Heart left ventricle (tissue), 16 donors: Measurements from ENCODE around the gene POLD1. TPM values are rescaled to one million over a fixed set of nuclear protein-coding genes. Genes with fewer than 3 reads are reported as not detected.
"Not testable (repeated sequence)": the region's sequence is repeated elsewhere in the genome, so short reads cannot be mapped to it uniquely, and the experiment has no call there.

Experiments
- ATAC-seq, 4 donors: fragments of 200-7000 bp; cut with Tn5 transposase; one replicate each; pipeline ENCODE4 v1.9.1; 2020 to 2022; ENCODE audit warnings: moderate library complexity in 4 of 4, mild to moderate bottlenecking in 3 of 4, moderate number of reproducible peaks in 1 of 4
- DNase-seq, 5 donors: peaks; one replicate each; pipeline ENCODE4 v3.0.0-alpha.2; 2020
- H3K27ac ChIP-seq, 12 donors: fragments of 200-600 bp; sonication (generic) in 4 of 12; one replicate each; pipeline versions ENCODE4 v1.5.0 to v1.8.0; 2016 to 2022; ENCODE audit warnings: mild to moderate bottlenecking in 2 of 12
- H3K27me3 ChIP-seq, 9 donors: fragments of 200-600 bp; sonication (generic) in 2 of 9; one replicate each; pipeline versions ENCODE4 v1.5.1 to v1.8.0; 2016 to 2022; ENCODE audit warnings: mild to moderate bottlenecking in 3 of 9
- H3K36me3 ChIP-seq, 9 donors: fragments of 200-600 bp; sonication (generic) in 2 of 9; one replicate each; pipeline versions ENCODE4 v1.5.0 to v1.8.0; 2018 to 2022; ENCODE audit warnings: mild to moderate bottlenecking in 2 of 9
- H3K4me1 ChIP-seq, 12 donors: fragments of 200-600 bp; sonication (generic) in 4 of 12; one replicate each; pipeline versions ENCODE4 v1.5.0 to v1.8.0; 2016 to 2022; ENCODE audit warnings: mild to moderate bottlenecking in 3 of 12
- H3K4me3 ChIP-seq, 12 donors: fragments of 200-600 bp; sonication (generic) in 4 of 12; one replicate each; pipeline versions ENCODE4 v1.5.0 to v1.8.0; 2017 to 2022; ENCODE audit warnings: mild to moderate bottlenecking in 9 of 12, moderate library complexity in 4 of 12
- H3K9me3 ChIP-seq, 12 donors: fragments of 200-600 bp; sonication (generic) in 4 of 12; one replicate each; pipeline versions ENCODE4 v1.5.0 to v1.8.0; 2016 to 2022; ENCODE audit warnings: mild to moderate bottlenecking in 1 of 12
- CTCF ChIP-seq, 12 donors: fragments of 200-600 bp; sonication (generic) in 4 of 12; IDR thresholded peaks; one replicate each; pipeline versions ENCODE4 v1.5.0 to v1.8.0; 2018 to 2022; ENCODE audit warnings: antibody characterized with exemption in 12 of 12, mild to moderate bottlenecking in 5 of 12
- POLR2A ChIP-seq, 2 donors: fragments of 450-650 bp; IDR thresholded peaks; one replicate each; pipeline ENCODE4 v1.6.1; 2017; ENCODE audit warnings: antibody characterized with exemption in 2 of 2, mild to moderate bottlenecking in 2 of 2, moderate library complexity in 2 of 2
- WGBS, 4 donors: extraction: QIAGEN DNeasy Blood & Tissue Kit in 2 of 4; methylation state at CpG; one replicate each; pipeline versions ENCODE4 v1.1.5 to v1.1.7; 2013 to 2018; 5-methylcytosine and 5-hydroxymethylcytosine counted together
- intact Hi-C, 10 donors: fragments of 100-400 bp; cut with DNase I; formaldehyde crosslinking; loops; one replicate each; pipeline versions ENCODE4 v1.11.1 to v1.14.2; 2022
- polyA plus RNA-seq, 2 donors: library from polyadenylated mRNA; stranded (reverse); fragments of 200-250 nt; gene quantifications; one replicate each; pipeline ENCODE4 v1.2.3, GENCODE V29; 2013
- total RNA-seq, 9 donors: library from RNA; depleted of rRNA in 2 of 9; stranded (reverse); fragments of >200 nt in 2 of 9; fragmentation: NEBNext Ultra II Directional in 3 of 9; extraction: Animal tissue kit (Norgen Biotek cat#: 25700) in 3 of 9; gene quantifications; one replicate each; pipeline versions ENCODE4 v1.1.0 to v1.2.4, GENCODE V29; 2016 to 2023
- donor health status: ischemic (EF 13 %, LVEDD 7.1; RV severe dilation, severe dysfunction).
- donor health status: healthy with polysubstance abuse.
- donor health status: DM: no; HTN: yes; CAD: no.
- donor health status: DM: no; HTN: no; CAD: no.
- donor health status: ischemic (EF 25% LVEDD 6.9; RV normal size, moderate dysfunction).
- donor health status: ischemic (EF 25% LVEDD 5.7; RV mildly dilated, moderate dysfunction).
- donor health status: healthy.
- donor health status: DM: yes; HTN: yes; CAD: no.
- donor health status: ischemic (EF 35%, LVEDD 5.7; RV mildly dilated, moderate dysfunction).
- donor health status: nonischemic (EF 11% LVEDD 7.7; RV severe dilation, severe dysfunction).
- donor health status: DM: yes; HTN: yes; CAD: no.
- donor health status: PGD.
- donor health status: ischemic (EF 29% LVEDD 5.4; RV normal size, mild dysfunction).
- donor health status: nonischemic (EF 23%, LVEDD 6.1; RV moderate dilation, normal function).

The POLD1 gene
- total and polyA plus RNA-seq, 11 donors: 6.1 to 18.0 (median 9.6) TPM

- no peak for TF ChIP-seq POLR2A (IDR thresholded peaks at IDR 0.05)
- no peak for TF ChIP-seq CTCF (IDR thresholded peaks at IDR 0.05)
- H3K4me3 ChIP-seq: no peak overlapping the region
- ATAC-seq (no peak), DNase-seq (no peak)
- H3K36me3 ChIP-seq: no peaks in the 10 kb centered on the region
- no peaks in the 10 kb centered on the region for H3K9me3 ChIP-seq
- H3K27ac ChIP-seq: no peak overlapping the region
- H3K4me1 ChIP-seq: peaks cover 0 to 18% (median 10%) of the 10 kb centered on the region in 12 donors
- intact Hi-C loops: no loop called here
- H3K27me3 ChIP-seq: peaks cover 0 to 19% (median 11%) of the 10 kb centered on the region in 9 donors
- WGBS, 4 donors: 27 to 42% (median 33%) methylated on average over 9 to 12 of the region's 12 CpGs
Measured at GRCh38 chr19:50434525-50434924, 50.4 kb downstream of the POLD1 start.

GRCh38 chr19:50435221-50435620 is 51.1 kb downstream of the POLD1 start:
- Histone ChIP-seq H3K27ac (no peak overlapping the region), H3K36me3 (no peaks in the 10 kb centered on the region), H3K4me1 (peaks cover 0 to 18% (median 10%) of the 10 kb centered on the region in 12 donors), H3K27me3 (peaks cover 0 to 19% (median 11%) of the 10 kb centered on the region in 9 donors), H3K9me3 (no peaks in the 10 kb centered on the region), H3K4me3 (no peak overlapping the region)
- DNase-seq (no peak), ATAC-seq (no peak)
- intact Hi-C loops: no loop called here
- WGBS, 4 donors: 76 to 83% (median 81%) methylated on average over 14 to 17 of the region's 17 CpGs
- TF ChIP-seq CTCF (IDR thresholded peaks at IDR 0.05) (no peak), POLR2A (IDR thresholded peaks at IDR 0.05) (no peak)

GRCh38 chr19:50435627-50436026 is 51.5 kb downstream of the POLD1 start:
- no peaks in the 10 kb centered on the region for H3K36me3 ChIP-seq
- ATAC-seq (no peak), DNase-seq (no peak)
- H3K27ac ChIP-seq: no peak overlapping the region
- H3K4me3 ChIP-seq: no peak overlapping the region
- TF ChIP-seq CTCF (IDR thresholded peaks at IDR 0.05) (no peak), POLR2A (IDR thresholded peaks at IDR 0.05) (no peak)
- 71 to 76% (median 73%) methylated on average over 9 to 12 of the region's 12 CpGs for whole genome bisulfite sequencing, 4 donors
- H3K27me3 ChIP-seq: peaks cover 0 to 19% (median 11%) of the 10 kb centered on the region in 9 donors
- no peaks in the 10 kb centered on the region for H3K9me3 ChIP-seq
- intact Hi-C loops: no loop called here
- peaks cover 0 to 18% (median 10%) of the 10 kb centered on the region in 12 donors for H3K4me1 ChIP-seq

GRCh38 chr19:50437862-50438449 is 53.8 kb downstream of the POLD1 start:
- Histone ChIP-seq H3K27ac (no peak overlapping the region), H3K36me3 (no peaks in the 10 kb centered on the region), H3K9me3 (no peaks in the 10 kb centered on the region), H3K27me3 (peaks cover 0 to 8% (median under 1%) of the 10 kb centered on the region in 9 donors), H3K4me1 (no peaks in the 10 kb centered on the region), H3K4me3 (no peak overlapping the region)
- ATAC-seq: no peak
- WGBS, 4 donors: 88 to 92% (median 90%) methylated on average over 5 of the region's 5 CpGs
- TF ChIP-seq CTCF (IDR thresholded peaks at IDR 0.05) (no peak), POLR2A (IDR thresholded peaks at IDR 0.05) (no peak)
- intact Hi-C loops: no loop called here
- DNase-seq: no peak

GRCh38 chr19:50439130-50439529 is 55.0 kb downstream of the POLD1 start:
- DNase-seq, H3K4me3 ChIP-seq, H3K4me1 ChIP-seq, H3K27ac ChIP-seq, intact Hi-C loops, H3K9me3 ChIP-seq, H3K27me3 ChIP-seq, ATAC-seq, H3K36me3 ChIP-seq: not testable (repeated sequence)
- WGBS, 4 donors: 64 to 72% (median 67%) methylated on average over 2 of the region's 2 CpGs
